Peyer's patch (tissue), 4 donors: ENCODE data around the gene CDK9. TPM values are rescaled to one million over a fixed set of nuclear protein-coding genes. Genes with fewer than 3 reads are reported as not detected.

Experiments
- DNase-seq, 3 donors: peaks; one replicate each; pipeline ENCODE4 v3.0.0-alpha.2; 2017 to 2019
- H3K27ac ChIP-seq, 4 donors: fragments of 200-600 bp; sonication (generic); one replicate each; pipeline ENCODE4 v1.5.1; 2016 to 2019
- H3K27me3 ChIP-seq, 2 donors: fragments of 200-600 bp; sonication (generic); one replicate each; pipeline ENCODE4 v1.5.1; 2019
- H3K36me3 ChIP-seq, 3 donors: fragments of 200-600 bp; sonication (generic); one replicate each; pipeline ENCODE4 v1.5.1; 2016 to 2019
- H3K4me1 ChIP-seq, 4 donors: fragments of 200-600 bp; sonication (generic); one replicate each; pipeline ENCODE4 v1.5.1; 2016 to 2019
- H3K4me3 ChIP-seq, 4 donors: fragments of 200-600 bp; sonication (generic); 1 replicate in 3 of 4; 2 replicates in 1 of 4; pipeline ENCODE4 v1.5.1; 2016 to 2019; ENCODE audit warnings: mild to moderate bottlenecking in 1 of 4
- H3K9me3 ChIP-seq, 4 donors: fragments of 200-600 bp; sonication (generic); one replicate each; pipeline ENCODE4 v1.5.1; 2016 to 2019; ENCODE audit warnings: mild to moderate bottlenecking in 1 of 4
- CTCF ChIP-seq, 6 experiments: fragments of 450-650 bp in 4 of 6; fragments of 200-600 bp in 2 of 6; sonication (generic) in 1 of 6; IDR thresholded peaks; one replicate each; pipeline ENCODE4 v1.5.1; 2017 to 2019; ENCODE audit warnings: antibody characterized with exemption in 6 of 6, mild to moderate bottlenecking in 3 of 6, moderate library complexity in 1 of 6
- POLR2A ChIP-seq, 2 donors: fragments of 450-650 bp; IDR thresholded peaks; one replicate each; pipeline ENCODE4 v1.5.1; 2017; ENCODE audit warnings: antibody characterized with exemption in 2 of 2, mild to moderate bottlenecking in 2 of 2, moderate library complexity in 2 of 2
- total RNA-seq, 4 donors: library from RNA; depleted of rRNA; stranded (reverse); fragments of >200 nt; gene quantifications; one replicate each; pipeline ENCODE4 v1.1.0, GENCODE V29; 2016

The CDK9 gene
- total RNA-seq, 4 donors from 2014 or later = 53.6 to 116 (median 83.9) TPM

- TF ChIP-seq POLR2A (IDR thresholded peaks at IDR 0.05) (no peak), CTCF (IDR thresholded peaks at IDR 0.05) (no peak)
- DNase-seq = no peak
- H3K27ac ChIP-seq = no peak overlapping the region
- H3K36me3 ChIP-seq = peaks cover 0 to 77% (median 0%) of the 10 kb centered on the region in 3 donors
- H3K9me3 ChIP-seq = no peaks in the 10 kb centered on the region
- no peak overlapping the region for H3K4me3 ChIP-seq
- peaks cover 0 to 9% (median 2%) of the 10 kb centered on the region in 4 donors for H3K4me1 ChIP-seq
- no peaks in the 10 kb centered on the region for H3K27me3 ChIP-seq
Measured at GRCh38 chr9:127814619-127815511, 29.0 kb downstream of the CDK9 start.

- DNase-seq = peak in 1 of 3 donors; percentile 46
- H3K36me3 ChIP-seq = peaks cover 0 to 76% (median 0%) of the 10 kb centered on the region in 3 donors
- TF ChIP-seq CTCF (IDR thresholded peaks at IDR 0.05) = no peak
- TF ChIP-seq POLR2A (IDR thresholded peaks at IDR 0.05) = no peak
- no peak overlapping the region for H3K4me3 ChIP-seq
- H3K4me1 ChIP-seq = peaks cover 0 to under 1% (median 0%) of the 10 kb centered on the region in 4 donors
- no peaks in the 10 kb centered on the region for H3K9me3 ChIP-seq
- no peaks in the 10 kb centered on the region for H3K27me3 ChIP-seq
- no peak overlapping the region for H3K27ac ChIP-seq
Measured at GRCh38 chr9:127815512-127816361, 29.9 kb downstream of the CDK9 start.

- H3K27ac ChIP-seq = no peak overlapping the region
- H3K27me3 ChIP-seq = no peaks in the 10 kb centered on the region
- TF ChIP-seq POLR2A (IDR thresholded peaks at IDR 0.05) = no peak
- TF ChIP-seq CTCF (IDR thresholded peaks at IDR 0.05) = no peak
- no peaks in the 10 kb centered on the region for H3K4me1 ChIP-seq
- H3K36me3 ChIP-seq = peaks cover 0 to 75% (median 0%) of the 10 kb centered on the region in 3 donors
- no peak overlapping the region for H3K4me3 ChIP-seq
- H3K9me3 ChIP-seq = no peaks in the 10 kb centered on the region
- no peak for DNase-seq
Measured at GRCh38 chr9:127816362-127816725, 30.5 kb downstream of the CDK9 start.

- Histone ChIP-seq H3K4me1 (no peaks in the 10 kb centered on the region), H3K4me3 (no peak overlapping the region), H3K27me3 (no peaks in the 10 kb centered on the region), H3K9me3 (no peaks in the 10 kb centered on the region), H3K36me3 (peaks cover 0 to 75% (median 0%) of the 10 kb centered on the region in 3 donors), H3K27ac (no peak overlapping the region)
- TF ChIP-seq CTCF (IDR thresholded peaks at IDR 0.05) = no peak
- no peak for TF ChIP-seq POLR2A (IDR thresholded peaks at IDR 0.05)
- no peak for DNase-seq
Measured at GRCh38 chr9:127816728-127817127, 30.9 kb downstream of the CDK9 start.

- Histone ChIP-seq H3K4me1 (no peaks in the 10 kb centered on the region), H3K27me3 (no peaks in the 10 kb centered on the region), H3K27ac (no peak overlapping the region), H3K4me3 (no peak overlapping the region), H3K36me3 (peaks cover 0 to 64% (median 0%) of the 10 kb centered on the region in 3 donors), H3K9me3 (no peaks in the 10 kb centered on the region)
- peak in 1 of 3 donors; percentile 47 for DNase-seq
- TF ChIP-seq POLR2A (IDR thresholded peaks at IDR 0.05) (no peak), CTCF (IDR thresholded peaks at IDR 0.05) (no peak)
Measured at GRCh38 chr9:127817881-127818434, 32.1 kb downstream of the CDK9 start.
